ENCODE data around the gene TRNAU1AP. TPM values are rescaled to one million over a fixed set of nuclear protein-coding genes. Genes with fewer than 3 reads are reported as not detected.

The TRNAU1AP gene
- total RNA-seq, 1 donor from 2014 or later, result 21.5 TPM

DNA sequence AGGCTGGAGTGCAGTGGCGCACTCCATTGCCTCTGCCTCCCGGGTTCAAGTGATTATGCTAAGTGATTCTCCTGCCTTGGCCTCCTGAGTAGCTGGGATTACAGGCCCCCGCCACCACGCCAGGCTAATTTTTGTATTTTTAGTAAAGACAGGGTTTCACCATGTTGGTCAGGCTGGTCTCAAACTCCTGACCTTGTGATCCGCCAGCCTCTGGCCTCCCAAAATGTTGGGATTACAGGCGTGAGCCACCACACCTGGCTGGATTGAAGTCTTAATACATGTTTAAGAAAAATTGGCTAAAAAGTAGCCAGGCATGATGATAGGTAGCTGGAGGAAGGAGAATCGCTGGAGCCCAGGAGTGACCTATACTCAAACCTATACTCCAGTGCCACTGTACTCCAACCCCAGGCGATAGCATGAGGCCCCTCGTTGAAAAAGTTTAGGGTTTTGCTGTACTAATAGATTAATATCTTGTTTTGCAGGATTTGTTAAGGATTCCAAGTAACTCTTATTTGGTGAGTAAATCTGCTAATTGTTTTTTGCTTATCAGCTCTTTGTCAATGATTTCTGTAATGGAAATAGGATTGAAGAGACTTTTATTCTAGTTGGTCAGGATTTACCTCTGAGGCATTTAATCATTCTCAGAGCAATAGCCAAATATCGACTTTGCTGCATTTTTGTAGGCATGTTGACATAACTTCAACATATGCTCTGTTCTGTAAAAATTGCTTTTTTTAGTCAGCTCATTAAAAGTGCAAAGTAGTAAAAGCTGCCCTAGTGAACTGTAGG lies 45.0 kb upstream of the TRNAU1AP start:
- H3K4me1 Mint-ChIP-seq (ENCODE audit: low read depth), result peaks cover 51% of the 10 kb centered on the region
- H3K4me3 Mint-ChIP-seq (ENCODE audit: unreplicated experiment), result peak overlapping the region; percentile 98
- peaks cover 53% of the 10 kb centered on the region for H3K36me3 Mint-ChIP-seq (ENCODE audit: low read depth)
- no peaks in the 10 kb centered on the region for H3K9me3 Mint-ChIP-seq (ENCODE audit: low read depth)
- H3K27me3 Mint-ChIP-seq (ENCODE audit: low read depth), result no peaks in the 10 kb centered on the region
- H3K27ac Mint-ChIP-seq (ENCODE audit: unreplicated experiment), result peak overlapping the region; percentile 97
- DNase-seq (ENCODE audit: low spot score), result no peak
- TF ChIP-seq CTCF (IDR thresholded peaks at IDR 0.05), result no peak

DNA sequence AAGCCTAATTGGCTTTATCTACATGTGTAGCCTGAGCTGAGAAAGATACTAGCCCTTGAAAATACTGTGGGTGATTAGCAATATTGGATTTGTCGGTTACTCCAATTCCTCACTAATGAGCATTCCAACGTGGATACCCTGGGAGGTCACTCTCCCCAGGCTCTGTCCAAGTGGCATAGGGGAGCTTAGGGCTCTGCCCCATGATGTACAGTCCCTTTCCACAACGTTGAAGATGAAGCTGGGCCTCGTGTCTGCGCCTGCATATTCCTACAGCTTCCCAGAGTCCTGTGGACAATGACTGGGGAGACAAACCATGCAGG lies 44.5 kb upstream of the TRNAU1AP start:
- peak overlapping the region; percentile 97 for H3K27ac Mint-ChIP-seq (ENCODE audit: unreplicated experiment)
- H3K9me3 Mint-ChIP-seq (ENCODE audit: low read depth), result no peaks in the 10 kb centered on the region
- peak overlapping the region; percentile 98 for H3K4me3 Mint-ChIP-seq (ENCODE audit: unreplicated experiment)
- DNase-seq (ENCODE audit: low spot score), result no peak
- H3K27me3 Mint-ChIP-seq (ENCODE audit: low read depth), result no peaks in the 10 kb centered on the region
- peaks cover 51% of the 10 kb centered on the region for H3K4me1 Mint-ChIP-seq (ENCODE audit: low read depth)
- peaks cover 53% of the 10 kb centered on the region for H3K36me3 Mint-ChIP-seq (ENCODE audit: low read depth)
- TF ChIP-seq CTCF (IDR thresholded peaks at IDR 0.05), result no peak

- Mint-ChIP-seq H3K27me3 (ENCODE audit: low read depth) (no peaks in the 10 kb centered on the region), H3K9me3 (ENCODE audit: low read depth) (no peaks in the 10 kb centered on the region), H3K36me3 (ENCODE audit: low read depth) (peaks cover 53% of the 10 kb centered on the region), H3K27ac (ENCODE audit: unreplicated experiment) (peak overlapping the region; percentile 97), H3K4me3 (ENCODE audit: unreplicated experiment) (peak overlapping the region; percentile 98), H3K4me1 (ENCODE audit: low read depth) (peaks cover 51% of the 10 kb centered on the region)
- no peak for DNase-seq (ENCODE audit: low spot score)
- TF ChIP-seq CTCF (IDR thresholded peaks at IDR 0.05), result no peak
These were observed 43.1 kb upstream of the TRNAU1AP start for GRCh38 chr1:28509705-28510272.

DNA sequence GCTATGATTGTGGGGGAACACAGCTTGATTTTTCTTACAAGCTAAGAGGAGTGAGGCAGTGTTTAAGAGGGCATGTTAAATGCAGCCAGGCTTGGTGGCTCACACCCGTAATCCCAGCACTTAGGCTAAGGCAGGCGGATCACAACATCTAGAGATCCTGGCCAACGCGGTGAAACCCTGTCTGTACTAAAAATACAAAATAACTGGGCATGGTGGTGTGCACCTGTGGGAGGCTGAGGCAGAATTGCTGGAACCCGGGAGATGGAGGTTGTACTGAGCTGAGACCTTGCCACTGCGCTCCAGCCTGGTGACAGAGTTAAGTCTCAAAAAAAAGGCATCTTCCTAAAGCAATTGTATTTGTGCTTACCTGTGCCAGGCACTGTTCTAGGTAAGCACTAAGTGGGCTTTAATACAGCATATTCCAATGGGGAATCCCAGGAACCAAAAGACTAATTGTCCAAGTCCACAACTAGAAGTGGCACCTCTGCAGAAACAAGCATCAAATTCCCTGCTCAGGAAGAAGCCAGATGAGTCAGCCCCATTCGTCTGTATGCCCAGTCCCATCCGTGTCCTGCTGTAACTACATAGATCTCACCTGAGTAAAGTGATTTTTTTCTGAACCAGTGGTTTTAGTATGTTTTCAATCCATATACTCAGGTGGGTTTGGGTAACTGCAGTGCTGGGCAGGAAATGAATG lies 42.5 kb upstream of the TRNAU1AP start:
- no peak for TF ChIP-seq CTCF (IDR thresholded peaks at IDR 0.05)
- peak overlapping the region; percentile 98 for H3K4me3 Mint-ChIP-seq (ENCODE audit: unreplicated experiment)
- peak overlapping the region; percentile 97 for H3K27ac Mint-ChIP-seq (ENCODE audit: unreplicated experiment)
- H3K9me3 Mint-ChIP-seq (ENCODE audit: low read depth), result no peaks in the 10 kb centered on the region
- no peak for DNase-seq (ENCODE audit: low spot score)
- H3K27me3 Mint-ChIP-seq (ENCODE audit: low read depth), result no peaks in the 10 kb centered on the region
- peaks cover 53% of the 10 kb centered on the region for H3K36me3 Mint-ChIP-seq (ENCODE audit: low read depth)
- H3K4me1 Mint-ChIP-seq (ENCODE audit: low read depth), result peaks cover 47% of the 10 kb centered on the region

- peaks cover 44% of the 10 kb centered on the region for H3K4me1 Mint-ChIP-seq (ENCODE audit: low read depth)
- H3K9me3 Mint-ChIP-seq (ENCODE audit: low read depth), result no peaks in the 10 kb centered on the region
- peak overlapping the region; percentile 97 for H3K27ac Mint-ChIP-seq (ENCODE audit: unreplicated experiment)
- no peak overlapping the region for H3K4me3 Mint-ChIP-seq (ENCODE audit: unreplicated experiment)
- H3K27me3 Mint-ChIP-seq (ENCODE audit: low read depth), result no peaks in the 10 kb centered on the region
- TF ChIP-seq CTCF (IDR thresholded peaks at IDR 0.05), result no peak
- DNase-seq (ENCODE audit: low spot score), result no peak
- peaks cover 53% of the 10 kb centered on the region for H3K36me3 Mint-ChIP-seq (ENCODE audit: low read depth)
These were observed 41.9 kb upstream of the TRNAU1AP start for GRCh38 chr1:28510970-28511440.

Measured in chondrocyte (in vitro differentiated cells).